HG02571 (cell line): ENCODE results near the gene NELL1.

Source experiments
- ATAC-seq: cut with Tn5 transposase; IDR thresholded peaks from one replicate; pipeline ENCODE4 v1.9.1; 2021; ENCODE audit warnings: mild to moderate bottlenecking, moderate library complexity; ENCODE audit not compliant: unreplicated experiment

Gene NELL1

DNA sequence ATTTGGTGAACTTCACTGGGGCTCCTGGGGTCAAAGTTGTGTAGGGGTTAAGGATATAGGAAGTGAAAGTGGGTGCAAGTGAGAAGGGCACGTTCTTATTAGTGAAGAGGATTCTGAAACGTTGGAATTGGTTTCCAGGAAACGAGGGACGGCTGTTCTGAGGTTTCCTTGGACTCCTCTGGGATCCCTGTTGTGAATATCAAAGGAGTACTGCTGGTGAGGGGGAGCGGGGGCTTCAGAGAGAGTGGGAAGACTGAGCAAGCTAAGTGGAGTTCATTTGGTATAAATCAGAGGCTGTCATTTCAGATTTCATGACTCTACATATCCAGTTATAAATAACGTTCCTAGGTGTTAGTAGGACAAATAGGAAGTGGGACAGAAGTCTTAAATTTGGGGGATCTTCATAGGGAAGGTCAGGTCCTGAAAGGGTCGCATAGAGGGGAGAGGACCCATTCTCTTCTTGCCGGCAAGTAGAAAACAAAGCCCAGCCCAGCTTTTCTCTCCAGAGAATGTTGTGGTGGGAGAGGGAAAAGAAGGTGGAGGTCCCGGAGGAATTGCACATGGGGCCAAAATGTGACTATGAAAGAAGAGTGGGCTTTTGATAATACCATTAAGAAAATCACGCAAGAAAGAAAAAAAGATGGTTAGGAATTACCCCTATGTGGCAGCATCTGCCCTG is 1.1 kb upstream of the NELL1 start:
- no peak for ATAC-seq

DNA sequence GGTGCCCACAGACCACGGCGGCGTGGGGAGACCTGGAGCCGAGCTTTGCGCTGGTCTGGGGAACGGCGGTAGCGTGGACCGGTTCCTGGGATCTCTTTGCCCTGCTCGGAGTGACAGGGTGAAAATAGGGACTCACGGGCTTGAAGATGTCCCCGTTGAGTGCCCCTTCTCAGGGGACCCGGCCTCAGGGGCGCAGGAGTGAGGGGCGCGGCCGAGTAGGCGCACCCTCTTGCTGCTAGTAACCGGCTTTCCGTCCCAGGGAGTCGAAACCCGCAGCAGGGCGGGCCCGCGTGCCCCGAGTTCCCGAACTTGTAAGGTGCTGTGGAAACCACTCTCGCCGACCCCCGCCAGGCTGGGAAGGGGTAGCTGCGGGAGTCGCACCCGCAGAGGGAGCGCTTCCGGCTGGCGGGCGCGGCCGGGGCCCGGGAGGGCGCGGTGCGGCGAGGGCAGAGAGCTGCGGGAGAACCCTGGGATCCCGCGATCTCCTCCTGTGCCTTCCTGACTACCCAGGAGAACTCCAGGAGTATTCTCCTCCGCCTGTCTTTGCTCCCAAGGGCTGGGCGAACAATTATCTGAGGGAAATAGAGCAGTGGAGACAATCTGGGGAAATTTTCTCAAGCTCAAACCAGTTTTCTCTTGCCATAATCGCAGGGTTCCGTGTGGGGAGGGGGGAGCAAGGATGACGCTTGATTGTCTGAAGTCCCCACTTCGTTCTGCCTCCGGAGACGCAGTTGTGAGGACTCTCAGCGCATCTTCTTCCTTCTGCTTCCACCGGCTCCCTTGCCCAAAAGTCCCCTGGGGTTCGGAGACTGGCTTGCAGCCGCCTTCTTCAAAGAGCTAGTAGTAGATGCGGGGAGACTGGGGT is 666 bp downstream of the NELL1 start:
- no peak for ATAC-seq

DNA sequence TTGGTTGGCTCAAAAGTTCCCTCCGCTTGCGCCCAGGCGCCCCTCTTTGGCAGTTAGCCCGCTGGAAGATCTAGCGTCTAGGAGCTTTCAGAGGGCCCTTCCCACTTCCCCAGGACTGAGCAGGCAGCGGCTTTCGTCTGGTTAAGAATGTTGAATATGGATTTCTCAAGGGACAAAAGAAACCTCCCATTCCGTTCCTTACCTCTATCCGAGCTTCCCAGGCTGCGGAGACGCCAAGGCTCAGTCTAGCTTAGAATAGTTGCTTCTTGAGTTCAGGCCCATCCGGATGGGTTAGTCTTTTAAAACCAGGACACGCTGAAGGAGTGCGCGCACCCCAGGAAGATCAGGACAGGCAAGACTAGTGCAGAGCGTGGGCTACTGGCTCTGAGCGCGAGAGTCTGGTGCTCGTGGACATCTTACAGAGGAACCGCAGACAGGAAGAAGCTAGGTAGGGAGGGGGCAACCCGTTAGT is 1.6 kb downstream of the NELL1 start:
- ATAC-seq = no peak

DNA sequence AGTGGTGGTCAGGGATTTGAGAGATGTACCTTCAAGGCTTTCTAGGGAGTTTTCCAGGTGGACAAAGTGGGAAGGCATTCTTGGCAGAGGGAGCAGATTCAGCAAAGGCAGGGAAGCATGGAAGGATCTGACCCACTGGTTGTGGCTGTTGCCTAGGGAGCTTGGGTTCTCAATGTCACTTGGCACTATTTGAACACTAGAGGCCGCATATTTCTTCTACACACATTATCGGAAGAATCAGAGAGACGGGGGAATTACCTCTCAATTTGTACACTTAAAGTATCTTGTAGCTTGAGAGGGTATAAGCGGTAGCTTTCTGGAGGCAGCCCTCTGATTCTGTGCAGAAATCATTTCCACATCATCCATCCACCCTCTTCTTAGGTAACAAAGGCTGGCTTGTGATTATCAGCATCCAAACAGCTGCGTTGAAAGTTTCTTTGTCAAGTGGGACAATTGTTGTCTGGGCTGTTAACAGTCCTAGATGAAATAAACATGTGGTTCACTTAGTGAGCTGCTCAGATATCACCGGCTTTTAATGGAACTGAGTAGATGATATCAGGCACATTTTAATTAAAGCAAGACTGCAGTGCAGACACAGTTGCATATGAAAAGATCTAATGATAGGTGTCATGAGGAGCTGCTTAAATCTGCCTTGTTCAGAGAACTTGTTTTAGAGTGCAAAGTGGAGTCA is 2.6 kb downstream of the NELL1 start:
- ATAC-seq = no peak

DNA sequence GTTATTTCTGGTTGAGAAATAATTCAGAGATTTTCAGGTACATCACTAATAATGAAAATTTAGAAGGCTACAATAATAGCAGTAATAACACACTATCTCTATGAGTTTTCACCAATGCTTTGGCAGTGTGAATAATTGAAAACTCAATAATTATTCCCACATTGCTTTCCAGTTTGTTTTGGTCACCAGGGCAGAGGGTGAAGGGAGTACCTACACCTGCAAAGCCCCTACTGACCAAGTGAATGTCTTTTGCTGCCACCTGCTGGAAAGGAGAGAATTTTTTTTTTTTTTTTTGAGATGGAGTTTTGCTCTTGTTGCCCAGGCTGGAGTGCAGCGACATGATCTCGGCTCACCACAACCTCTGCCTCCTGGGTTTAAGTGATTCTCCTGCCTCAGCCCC is 3.2 kb downstream of the NELL1 start:
- no peak for ATAC-seq

DNA sequence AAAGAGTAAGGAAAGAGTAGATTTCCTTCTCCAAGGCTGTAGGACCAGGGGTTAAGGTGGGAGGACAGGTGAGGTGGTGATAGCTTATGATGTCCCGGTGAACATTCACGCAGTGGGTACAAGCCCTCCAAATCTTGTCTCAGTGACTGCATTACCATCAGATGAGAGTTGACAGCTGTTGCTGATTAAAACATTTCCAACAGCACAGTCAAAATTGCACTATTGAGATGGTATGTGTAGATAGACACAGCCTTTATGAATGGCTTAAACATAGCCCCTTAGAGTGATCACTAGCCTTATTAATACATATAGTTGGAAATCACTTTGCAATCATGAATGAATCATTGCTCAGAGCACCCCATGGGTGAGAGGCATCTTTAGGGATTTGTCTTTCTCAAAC is 7.3 kb downstream of the NELL1 start:
- ATAC-seq = no peak

DNA sequence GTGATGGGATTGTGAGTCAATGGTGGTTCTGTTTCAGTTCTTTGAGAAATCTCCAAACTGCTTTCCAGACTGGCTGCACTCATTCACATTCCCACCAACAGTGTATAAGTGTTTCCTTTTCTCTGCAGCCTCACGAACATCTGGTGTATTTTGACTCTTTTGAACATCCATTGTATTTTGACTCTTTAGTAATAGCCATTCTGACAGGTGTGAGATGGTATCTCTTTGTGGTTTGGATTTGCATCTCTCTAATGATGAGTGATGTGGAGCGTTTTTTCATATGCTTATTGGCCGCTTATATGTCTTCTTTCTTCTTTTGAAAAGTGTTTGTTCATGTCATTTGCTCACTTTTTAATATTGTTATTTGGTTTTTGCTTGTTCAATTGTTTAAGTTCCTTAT is 19.4 kb downstream of the NELL1 start:
- no peak for ATAC-seq

DNA sequence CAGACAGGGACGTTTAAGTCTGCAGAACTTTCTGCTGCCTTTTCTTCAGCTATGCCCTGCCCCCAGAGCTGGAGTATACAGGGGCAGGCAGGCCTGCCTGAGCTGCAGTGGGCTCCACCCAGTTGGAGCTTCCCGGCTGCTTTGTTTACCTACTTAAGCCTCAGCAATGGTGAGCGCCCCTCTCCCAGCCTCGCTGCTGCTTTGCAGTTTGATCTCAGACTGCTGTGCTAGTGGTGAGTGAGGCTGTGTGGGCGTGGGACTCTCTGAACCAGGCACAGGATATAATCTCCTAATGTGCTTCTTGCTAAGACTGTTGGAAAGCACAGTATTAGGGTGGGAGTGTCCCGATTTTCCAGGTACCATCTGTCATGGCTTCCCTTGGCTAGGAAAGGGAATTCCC is 38.5 kb downstream of the NELL1 start:
- no peak for ATAC-seq

DNA sequence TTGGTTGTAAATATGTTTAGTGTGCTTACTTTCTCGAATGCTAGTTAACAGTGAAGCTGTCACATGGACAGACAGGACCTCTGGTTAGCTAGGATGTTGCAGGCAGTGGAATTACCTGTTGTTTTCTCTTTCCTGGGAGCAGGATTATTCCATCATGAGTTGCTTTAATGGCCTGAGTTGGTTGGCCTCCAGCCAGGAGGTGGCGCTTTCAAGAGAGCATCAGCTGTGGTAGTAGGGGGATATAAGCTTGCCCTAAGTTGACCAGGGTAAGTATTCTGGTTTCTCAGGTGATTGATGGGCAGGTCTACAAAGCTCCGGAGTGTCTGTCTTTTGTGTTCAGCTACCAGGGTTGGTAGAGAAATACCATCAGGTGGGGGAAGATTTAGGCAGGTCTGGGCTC is 43.5 kb downstream of the NELL1 start:
- no peak for ATAC-seq

DNA sequence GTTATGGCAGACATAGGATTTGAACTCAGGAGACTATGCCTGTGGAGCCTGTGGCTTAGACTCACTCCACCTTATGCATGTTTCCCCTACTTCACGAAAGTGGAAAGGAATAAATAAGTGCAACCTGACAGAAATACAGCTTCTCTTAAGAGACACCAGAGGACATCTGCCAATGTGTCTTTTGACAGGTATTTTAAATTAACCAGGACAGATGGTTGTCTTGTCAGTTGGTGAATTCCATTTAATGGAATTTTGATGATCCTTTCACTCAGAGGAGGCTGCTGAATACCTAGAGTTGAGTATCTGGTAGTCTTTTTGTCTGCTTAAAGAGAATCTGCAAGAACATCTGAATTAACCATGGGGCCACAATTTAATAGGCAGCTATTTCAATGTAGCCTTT is 46.1 kb downstream of the NELL1 start:
- no peak for ATAC-seq

DNA sequence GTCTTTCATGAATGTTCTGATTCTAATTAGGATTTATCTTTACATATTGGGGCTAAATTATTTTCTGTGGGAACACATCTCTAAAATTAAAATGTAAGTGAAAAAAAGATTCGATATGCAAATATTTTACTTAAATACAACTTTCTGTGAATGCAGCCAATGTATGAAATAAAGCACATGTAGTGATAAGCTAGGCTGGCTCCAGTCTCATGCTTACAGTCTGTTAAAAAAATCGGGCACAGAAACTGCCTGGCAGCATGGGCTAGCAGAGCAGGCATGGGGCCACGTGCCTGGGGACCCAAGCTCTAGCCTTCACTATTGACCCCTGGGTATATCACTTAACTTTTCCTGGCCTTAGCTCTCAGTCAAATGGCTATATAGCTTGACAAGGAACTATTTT is 46.5 kb downstream of the NELL1 start:
- no peak for ATAC-seq

DNA sequence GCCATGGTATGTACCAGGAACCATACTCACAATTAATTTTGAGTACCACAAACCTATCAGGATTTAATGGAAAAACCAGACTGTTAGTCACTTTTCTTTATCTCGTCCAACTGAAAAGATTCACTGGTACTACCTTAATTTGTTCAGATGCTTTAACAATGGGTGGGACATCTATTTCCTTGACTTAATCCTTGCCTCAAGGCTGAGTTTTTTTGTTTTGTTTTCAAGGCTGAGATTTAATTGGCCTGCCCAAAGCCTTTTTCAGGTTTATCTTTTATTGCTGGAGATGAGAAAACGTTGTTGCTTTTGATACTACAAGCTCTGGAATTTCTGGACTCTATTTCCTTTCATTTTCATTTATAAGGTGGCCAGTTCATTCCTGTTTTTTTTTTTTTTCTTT is 50.4 kb downstream of the NELL1 start:
- ATAC-seq = no peak

DNA sequence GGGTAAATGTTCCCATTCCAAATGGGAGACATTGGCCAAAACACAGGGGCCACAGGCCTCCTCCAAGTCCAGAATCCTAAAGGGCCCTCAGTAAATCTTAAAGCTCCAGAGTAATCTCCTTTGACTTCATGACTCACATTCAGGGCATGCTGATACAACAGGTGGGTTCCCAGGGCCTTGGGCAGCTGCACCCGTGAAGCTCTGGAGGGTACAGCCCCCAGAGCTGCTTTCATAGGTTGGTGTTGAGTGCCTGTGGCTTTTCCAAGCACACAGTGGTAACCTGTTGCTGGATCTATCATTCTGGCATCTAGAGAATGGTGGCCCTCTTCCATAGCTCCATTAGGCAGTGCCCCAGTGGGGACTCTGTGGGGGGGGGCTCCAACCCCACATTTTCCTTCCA is 54.0 kb downstream of the NELL1 start:
- no peak for ATAC-seq

DNA sequence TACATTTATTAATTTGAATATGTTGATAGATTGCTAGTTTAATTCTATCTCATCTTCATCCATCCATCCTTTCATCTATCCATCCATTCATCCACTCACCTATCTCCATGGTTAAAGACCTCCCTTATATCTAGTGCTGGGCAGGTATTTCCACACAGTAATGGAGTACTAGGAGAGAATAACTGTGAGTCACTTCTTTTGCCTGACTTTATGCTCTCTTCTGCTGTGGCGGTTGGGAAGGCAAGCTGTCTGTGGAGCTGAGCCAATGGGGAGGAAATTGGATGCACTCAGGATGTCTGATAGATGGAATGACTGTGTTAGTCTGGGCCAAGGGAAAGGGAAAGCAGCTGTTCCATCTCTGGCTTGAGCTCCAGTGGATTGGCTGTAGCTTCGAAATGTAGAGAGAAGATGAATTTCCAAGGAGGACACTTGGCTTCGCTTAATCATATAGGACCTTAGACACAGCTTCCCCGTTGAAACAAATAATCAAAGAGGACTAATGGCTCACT is 60.3 kb downstream of the NELL1 start:
- ATAC-seq = no peak

DNA sequence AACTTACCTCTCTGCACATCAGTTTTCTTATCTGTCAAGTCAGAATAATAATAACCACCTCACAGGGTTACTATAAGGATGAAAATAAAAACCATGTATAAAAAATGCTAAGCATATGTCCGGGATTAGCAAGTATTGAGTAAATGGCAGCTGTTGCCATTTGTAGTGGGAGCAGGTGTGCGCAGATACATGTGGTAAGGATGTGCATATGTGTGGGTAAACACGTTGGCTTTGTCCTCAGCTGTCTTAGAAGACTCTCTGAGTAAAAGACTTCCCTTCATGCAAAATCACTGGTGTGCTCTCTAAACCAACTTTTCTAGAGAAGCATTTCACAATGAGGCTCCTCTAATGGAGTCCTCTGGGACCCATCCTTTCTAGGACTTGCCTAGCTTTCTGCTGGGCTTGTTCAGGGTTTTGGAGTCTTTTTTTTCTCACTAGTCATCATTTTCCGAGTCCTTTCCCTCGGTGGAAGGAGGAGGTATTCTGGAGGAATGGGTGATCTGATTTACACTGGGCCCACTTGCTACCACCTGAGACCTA is 62.4 kb downstream of the NELL1 start:
- no peak for ATAC-seq

DNA sequence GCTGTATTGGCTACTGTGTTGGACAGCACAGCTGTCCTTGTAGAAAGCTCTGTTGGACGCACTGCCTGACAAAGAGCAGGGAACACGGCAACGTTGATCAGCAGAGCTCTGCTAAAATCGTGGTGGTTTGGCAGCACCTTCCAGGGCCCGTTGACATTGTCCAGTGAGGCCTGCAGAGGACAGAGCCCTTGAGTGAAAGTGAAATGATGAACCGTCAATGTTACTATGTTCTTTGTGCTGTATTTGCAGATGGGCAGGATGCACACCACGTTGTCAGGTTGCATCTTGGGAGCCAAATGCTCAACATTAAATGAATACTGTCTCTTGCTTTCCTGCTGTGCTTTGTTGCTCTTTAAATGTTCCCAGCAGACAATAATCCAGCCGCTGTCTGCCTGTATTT is 69.7 kb downstream of the NELL1 start:
- ATAC-seq = no peak

DNA sequence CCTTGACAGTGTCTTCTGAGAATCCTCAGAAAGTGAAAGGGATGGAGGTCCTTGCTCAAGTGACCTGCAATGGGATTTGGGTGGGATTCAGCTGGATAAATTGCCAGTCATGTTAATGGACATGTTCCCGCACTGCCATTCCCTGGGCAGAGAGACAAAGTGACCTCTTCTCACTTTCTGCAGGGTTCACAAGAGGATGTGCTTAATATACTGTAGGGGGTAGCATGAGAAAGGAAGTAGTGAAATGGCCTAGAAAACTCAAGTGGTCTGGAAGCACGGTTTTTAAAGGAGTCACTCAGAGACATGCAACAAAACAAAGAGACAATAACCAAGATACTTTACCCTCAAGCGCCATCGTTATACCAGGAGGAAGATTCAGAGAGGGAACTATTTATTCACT is 70.2 kb downstream of the NELL1 start:
- ATAC-seq = no peak

DNA sequence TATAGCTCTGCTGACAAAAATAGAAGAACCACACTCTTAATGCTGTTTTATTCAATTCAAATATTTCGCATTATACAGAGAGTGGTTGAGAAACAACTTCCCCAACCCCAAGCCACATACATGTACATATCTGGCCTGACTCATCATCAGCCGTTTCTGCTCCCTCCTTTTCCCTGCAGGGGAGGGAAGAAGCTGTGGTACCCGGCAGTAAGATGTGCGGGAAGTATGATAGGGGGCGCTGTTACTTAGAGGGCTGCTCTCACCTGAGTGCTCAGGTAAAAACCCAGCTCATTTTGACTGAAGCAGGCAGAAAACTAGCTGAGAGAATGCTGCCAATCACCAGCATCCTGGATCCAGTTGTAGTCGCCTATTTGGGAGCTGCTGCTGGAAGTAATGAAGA is 85.5 kb downstream of the NELL1 start:
- ATAC-seq = no peak

DNA sequence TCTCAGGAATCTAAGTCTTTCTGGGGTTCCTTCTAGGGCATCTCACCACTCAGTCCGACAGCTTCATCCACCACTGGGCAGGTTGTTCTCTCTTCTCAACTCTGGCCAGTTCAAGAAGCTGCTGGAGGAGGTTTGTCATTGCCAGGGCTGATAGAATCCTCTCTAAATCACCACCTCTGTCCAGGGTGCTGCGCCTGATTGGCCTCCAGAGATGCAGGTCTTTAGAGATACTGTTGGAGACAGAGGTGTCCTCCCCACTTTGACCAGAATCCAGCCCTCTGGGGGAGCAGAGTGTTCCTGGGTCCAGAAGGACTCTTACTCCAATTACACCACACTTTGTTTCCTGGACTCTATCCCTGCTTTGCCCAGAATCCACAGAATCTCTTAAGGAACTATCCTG is 90.2 kb downstream of the NELL1 start:
- no peak for ATAC-seq

DNA sequence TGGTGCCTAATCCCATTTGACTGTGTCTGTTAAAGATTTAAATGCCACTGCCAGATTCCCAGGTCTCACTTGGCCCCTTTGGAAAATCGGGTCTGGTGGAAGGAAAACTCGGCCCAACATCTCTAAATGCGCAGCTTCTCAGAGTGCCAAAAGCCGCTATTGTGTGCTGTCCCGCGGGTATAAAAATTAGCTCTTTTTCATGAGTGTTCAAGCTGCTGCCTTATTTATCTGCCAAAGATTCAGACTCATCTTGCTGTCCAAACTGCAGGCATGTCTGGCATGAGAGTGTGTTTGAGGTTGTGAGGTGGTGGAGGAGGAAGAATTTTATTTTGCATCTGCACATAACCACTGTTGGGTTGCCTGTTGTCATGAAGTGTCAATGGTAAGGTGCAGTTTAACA is 91.4 kb downstream of the NELL1 start:
- no peak for ATAC-seq

DNA sequence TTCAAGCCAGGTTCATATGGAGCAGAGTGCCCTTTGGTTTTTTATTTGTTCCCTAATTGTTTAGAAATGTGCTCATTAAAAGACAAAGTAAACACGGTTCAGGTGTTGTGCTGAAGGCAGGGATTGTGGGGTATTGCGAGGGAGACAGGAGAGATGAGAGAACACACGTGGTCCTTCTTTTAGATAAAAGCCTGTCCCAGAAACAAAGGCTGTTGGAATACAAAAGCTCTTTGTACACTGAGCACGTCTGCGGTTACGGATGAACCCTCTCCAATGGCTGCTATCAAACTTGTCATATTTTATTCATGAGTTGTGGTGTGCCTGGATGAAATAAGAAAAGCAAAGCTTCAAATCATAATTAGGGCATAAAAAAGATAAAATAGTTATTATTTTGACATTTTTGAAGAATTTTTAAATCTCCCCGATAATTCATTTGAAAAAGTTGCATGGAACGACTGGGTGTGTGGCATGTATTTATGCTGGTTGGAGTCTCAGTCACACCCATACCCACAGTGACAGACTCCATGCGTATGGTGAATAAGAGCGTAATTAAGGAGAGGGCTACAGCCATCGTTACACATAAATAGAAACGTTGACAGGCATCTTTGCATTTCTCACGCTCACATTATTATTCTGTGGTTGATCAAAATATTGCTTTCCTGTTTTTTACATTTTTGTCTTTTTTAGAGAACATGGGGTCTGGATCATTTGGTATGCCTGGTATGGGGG is 92.9 kb downstream of the NELL1 start:
- no peak for ATAC-seq
